Parathyroid adenoma (tissue), 2 donors: ENCODE measurements around the gene ATP5PB.

Experiments
- H2AFZ ChIP-seq: fragments of 300-600 bp; sonication (generic); one replicate; pipeline ENCODE4 v1.7.0; 2017; ENCODE audit warnings: antibody characterized with exemption, mild to moderate bottlenecking
- H3K27ac ChIP-seq: fragments of 300-600 bp; sonication (generic); one replicate; pipeline ENCODE4 v1.7.0; 2017
- H3K27me3 ChIP-seq: fragments of 300-600 bp; sonication (generic); one replicate; pipeline ENCODE4 v1.7.0; 2017; ENCODE audit warnings: low read length; ENCODE audit not compliant: control insufficient read depth, insufficient read depth
- H3K36me3 ChIP-seq: fragments of 300-600 bp; sonication (generic); one replicate; pipeline ENCODE4 v1.7.0; 2017; ENCODE audit warnings: low read length; ENCODE audit not compliant: control insufficient read depth, insufficient read depth
- H3K4me1 ChIP-seq: fragments of 300-600 bp; sonication (generic); one replicate; pipeline ENCODE4 v1.7.0; 2017; ENCODE audit warnings: control low read depth
- H3K4me2 ChIP-seq: fragments of 300-600 bp; sonication (generic); one replicate; pipeline ENCODE4 v1.7.0; 2017; ENCODE audit warnings: low read length
- H3K4me3 ChIP-seq: fragments of 300-600 bp; sonication (generic); one replicate; pipeline ENCODE4 v1.7.0; 2017; ENCODE audit warnings: low read depth, low read length
- H3K79me2 ChIP-seq: fragments of 300-600 bp; sonication (generic); one replicate; pipeline ENCODE4 v1.7.0; 2017; ENCODE audit warnings: control low read depth
- H3K9ac ChIP-seq: fragments of 300-600 bp; sonication (generic); one replicate; pipeline ENCODE4 v1.7.0; 2017; ENCODE audit warnings: mild to moderate bottlenecking
- H3K9me3 ChIP-seq: fragments of 300-600 bp; sonication (generic); one replicate; pipeline ENCODE4 v1.7.0; 2017; ENCODE audit warnings: low read length; ENCODE audit not compliant: control insufficient read depth
- TF ChIP-seq, protein P1 (sequence below): fragments of 300-600 bp; sonication (generic); IDR thresholded peaks from one replicate; pipeline ENCODE4 v1.7.0; 2017; ENCODE audit warnings: antibody characterized with exemption, mild to moderate bottlenecking
- donor health status: primary hyperparathyroidism.

ATP5PB gene

DNA sequence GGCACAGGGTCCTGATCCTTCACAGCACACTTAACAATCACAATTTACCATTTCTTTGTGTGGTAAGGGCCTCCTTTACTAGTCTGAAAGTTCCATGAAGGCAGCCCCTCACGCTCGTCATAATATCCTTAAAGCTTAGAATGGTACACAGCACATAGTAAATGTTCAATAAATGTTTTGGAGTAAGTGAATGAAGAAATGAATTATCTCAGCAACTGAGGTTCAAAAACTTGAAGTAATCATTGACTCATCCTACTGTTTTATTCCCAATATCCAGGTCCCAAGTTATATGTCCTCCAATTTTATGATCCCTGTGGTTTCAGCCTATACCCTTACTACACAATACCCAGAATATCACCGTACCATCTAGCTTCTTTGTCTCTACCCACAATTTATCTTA, 22.3 kb downstream of the ATP5PB start:
- no peaks in the 10 kb centered on the region for H3K36me3 ChIP-seq
- no peak overlapping the region for H3K9ac ChIP-seq
- no peak overlapping the region for H3K4me3 ChIP-seq
- H3K27ac ChIP-seq: peak overlapping the region; percentile 11
- TF ChIP-seq, protein P1, sequence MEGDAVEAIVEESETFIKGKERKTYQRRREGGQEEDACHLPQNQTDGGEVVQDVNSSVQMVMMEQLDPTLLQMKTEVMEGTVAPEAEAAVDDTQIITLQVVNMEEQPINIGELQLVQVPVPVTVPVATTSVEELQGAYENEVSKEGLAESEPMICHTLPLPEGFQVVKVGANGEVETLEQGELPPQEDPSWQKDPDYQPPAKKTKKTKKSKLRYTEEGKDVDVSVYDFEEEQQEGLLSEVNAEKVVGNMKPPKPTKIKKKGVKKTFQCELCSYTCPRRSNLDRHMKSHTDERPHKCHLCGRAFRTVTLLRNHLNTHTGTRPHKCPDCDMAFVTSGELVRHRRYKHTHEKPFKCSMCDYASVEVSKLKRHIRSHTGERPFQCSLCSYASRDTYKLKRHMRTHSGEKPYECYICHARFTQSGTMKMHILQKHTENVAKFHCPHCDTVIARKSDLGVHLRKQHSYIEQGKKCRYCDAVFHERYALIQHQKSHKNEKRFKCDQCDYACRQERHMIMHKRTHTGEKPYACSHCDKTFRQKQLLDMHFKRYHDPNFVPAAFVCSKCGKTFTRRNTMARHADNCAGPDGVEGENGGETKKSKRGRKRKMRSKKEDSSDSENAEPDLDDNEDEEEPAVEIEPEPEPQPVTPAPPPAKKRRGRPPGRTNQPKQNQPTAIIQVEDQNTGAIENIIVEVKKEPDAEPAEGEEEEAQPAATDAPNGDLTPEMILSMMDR: no peak
- H3K4me2 ChIP-seq: no peak overlapping the region
- H2AFZ ChIP-seq: no peak overlapping the region
- H3K9me3 ChIP-seq: no peaks in the 10 kb centered on the region
- peaks cover 8% of the 10 kb centered on the region for H3K4me1 ChIP-seq
- H3K27me3 ChIP-seq: no peaks in the 10 kb centered on the region
- H3K79me2 ChIP-seq: no peaks in the 10 kb centered on the region

DNA sequence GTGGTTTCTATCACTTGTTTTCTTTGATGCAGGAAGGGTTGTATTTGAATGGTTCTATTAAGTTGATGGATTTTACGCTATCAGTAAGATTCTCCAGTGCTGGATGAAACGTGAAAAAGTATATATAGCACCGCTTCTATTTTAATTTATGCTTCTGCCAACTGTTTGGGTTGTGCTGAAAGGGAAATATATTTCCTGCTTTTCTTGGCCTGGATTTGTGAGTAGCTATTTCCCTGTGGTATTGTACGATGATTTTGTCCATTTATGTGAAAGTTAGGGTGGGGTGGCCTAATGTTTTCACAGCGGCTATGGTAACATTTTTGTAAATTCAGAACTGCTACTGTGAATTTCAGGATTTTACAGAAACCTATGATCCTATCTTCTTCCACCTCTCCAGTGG, 24.8 kb downstream of the ATP5PB start:
- Histone ChIP-seq H3K4me1 (peaks cover 8% of the 10 kb centered on the region), H3K36me3 (no peaks in the 10 kb centered on the region), H3K4me2 (no peak overlapping the region), H3K79me2 (no peaks in the 10 kb centered on the region), H3K4me3 (peak overlapping the region; percentile 17), H2AFZ (no peak overlapping the region), H3K27me3 (no peaks in the 10 kb centered on the region), H3K9ac (no peak overlapping the region), H3K27ac (no peak overlapping the region), H3K9me3 (no peaks in the 10 kb centered on the region)
- TF ChIP-seq, protein P1: no peak

DNA sequence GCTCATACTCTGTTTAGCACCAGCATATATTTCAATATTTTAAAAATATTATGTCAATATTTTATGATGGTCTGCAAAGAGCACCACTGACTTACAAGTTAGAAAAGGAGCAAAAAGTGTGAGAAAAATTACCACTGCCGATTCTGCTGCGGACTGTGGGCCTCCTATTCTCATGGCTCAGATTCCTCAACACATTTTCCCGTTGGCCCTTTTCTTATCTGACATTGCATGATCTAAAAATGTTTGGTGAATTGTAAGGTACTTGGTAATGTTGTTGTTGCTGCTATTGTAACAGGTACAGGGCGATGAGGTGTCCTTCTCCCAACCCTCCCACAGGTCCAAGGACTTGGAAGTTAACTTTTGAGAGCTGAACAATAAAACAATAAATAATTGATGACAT, 25.3 kb downstream of the ATP5PB start:
- no peak overlapping the region for H3K27ac ChIP-seq
- H3K9ac ChIP-seq: no peak overlapping the region
- TF ChIP-seq, protein P1: no peak
- H3K4me1 ChIP-seq: peaks cover 8% of the 10 kb centered on the region
- H3K4me3 ChIP-seq: no peak overlapping the region
- no peaks in the 10 kb centered on the region for H3K27me3 ChIP-seq
- no peak overlapping the region for H3K4me2 ChIP-seq
- H3K79me2 ChIP-seq: no peaks in the 10 kb centered on the region
- H3K36me3 ChIP-seq: no peaks in the 10 kb centered on the region
- no peak overlapping the region for H2AFZ ChIP-seq
- H3K9me3 ChIP-seq: no peaks in the 10 kb centered on the region

DNA sequence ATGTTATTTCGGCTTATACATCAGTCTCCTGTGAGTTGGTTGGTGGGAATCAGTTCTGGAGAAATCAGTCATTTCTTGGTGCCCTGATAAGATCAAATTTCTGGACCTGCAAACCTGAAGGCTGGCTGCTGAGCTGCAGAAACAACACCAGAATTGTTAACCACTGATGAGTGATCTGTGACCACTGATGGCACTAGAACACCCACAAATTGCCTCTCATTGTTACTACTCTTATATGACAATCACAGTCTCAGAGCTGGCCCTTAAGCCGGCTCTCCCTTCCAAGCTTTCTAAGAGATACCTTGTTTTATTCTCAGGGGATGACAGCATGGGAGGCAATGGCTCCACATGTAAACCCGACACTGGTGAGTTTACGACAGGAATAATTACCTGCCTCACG, 26.4 kb downstream of the ATP5PB start:
- Histone ChIP-seq H3K36me3 (no peaks in the 10 kb centered on the region), H3K4me2 (no peak overlapping the region), H3K4me3 (no peak overlapping the region), H3K9ac (no peak overlapping the region), H2AFZ (no peak overlapping the region), H3K4me1 (peaks cover 6% of the 10 kb centered on the region), H3K27me3 (no peaks in the 10 kb centered on the region), H3K9me3 (no peaks in the 10 kb centered on the region), H3K27ac (no peak overlapping the region), H3K79me2 (no peaks in the 10 kb centered on the region)
- TF ChIP-seq, protein P1: no peak

DNA sequence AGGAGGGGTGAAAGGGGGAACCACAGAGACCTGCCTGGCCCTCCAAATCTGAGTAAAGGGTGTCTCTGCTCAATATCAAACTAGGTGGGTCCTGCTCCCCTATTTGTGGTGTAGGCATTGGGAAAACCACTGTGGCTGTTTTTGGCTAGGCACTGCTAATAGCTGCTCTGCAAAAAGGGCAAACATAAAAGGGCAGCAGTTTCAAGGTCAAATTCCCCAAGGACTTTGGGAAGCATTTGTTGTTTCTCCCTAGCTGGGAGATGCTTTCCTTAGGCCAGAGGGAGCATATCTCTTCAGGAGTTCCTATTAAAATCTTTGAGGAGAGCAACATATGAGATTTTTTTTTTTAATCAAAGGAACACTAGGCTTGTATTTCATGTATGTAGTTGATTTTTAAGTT, 26.9 kb downstream of the ATP5PB start:
- Histone ChIP-seq H2AFZ (no peak overlapping the region), H3K27me3 (no peaks in the 10 kb centered on the region), H3K9ac (no peak overlapping the region), H3K4me1 (peaks cover 2% of the 10 kb centered on the region), H3K4me3 (no peak overlapping the region), H3K36me3 (no peaks in the 10 kb centered on the region), H3K79me2 (no peaks in the 10 kb centered on the region), H3K9me3 (no peaks in the 10 kb centered on the region), H3K4me2 (no peak overlapping the region), H3K27ac (no peak overlapping the region)
- TF ChIP-seq, protein P1: no peak
